Cardiac muscle cell (in vitro differentiated cells and primary cell): ENCODE results near the gene TOX2. TPM values are rescaled to one million over a fixed set of nuclear protein-coding genes. Genes with fewer than 3 reads are reported as not detected.
A peak's percentile ranks its signal among the peaks of the same experiment; 100 is the strongest.

Source experiments
- DNase-seq, 2 donors: peaks; one replicate each; pipeline versions ENCODE4 v3.0.0 to v3.0.0-alpha.2; 2010 to 2017; ENCODE audit warnings: low read depth in 1 of 2, low spot score in 1 of 2
- H3K27ac ChIP-seq: fragments of 200-600 bp; sonication (generic); 2 replicates; pipeline ENCODE4 v1.5.1; 2016
- H3K27me3 ChIP-seq: fragments of 200-600 bp; sonication (generic); 2 replicates; pipeline ENCODE4 v1.6.0; 2016; ENCODE audit warnings: control low read depth
- H3K36me3 ChIP-seq: fragments of 200-600 bp; sonication (generic); 2 replicates; pipeline ENCODE4 v1.5.1; 2016; ENCODE audit warnings: control low read depth
- H3K4me1 ChIP-seq: fragments of 200-600 bp; sonication (generic); 2 replicates; pipeline ENCODE4 v1.8.1; 2017; ENCODE audit warnings: low read depth, mild to moderate bottlenecking, mixed run types
- H3K4me3 ChIP-seq: fragments of 200-600 bp; sonication (generic); 2 replicates; pipeline ENCODE4 v1.5.1; 2016; ENCODE audit warnings: mild to moderate bottlenecking
- H3K9me3 ChIP-seq: fragments of 200-600 bp; sonication (generic); 2 replicates; pipeline ENCODE4 v1.5.1; 2017; ENCODE audit warnings: low read depth, mild to moderate bottlenecking, control low read depth
- CTCF ChIP-seq: IDR thresholded peaks from 2 replicates; pipeline ENCODE4 v1.5.1; 2012; ENCODE audit warnings: low read depth, mild to moderate bottlenecking, low read length
- polyA plus RNA-seq: library from polyadenylated mRNA; unstranded; fragments of >200 nt; fragmentation: Nextera tagmentation; extraction: Ambion mirVana; gene quantifications from 2 replicates; pipeline ENCODE4 v1.2.1, GENCODE V29; 2016
- total RNA-seq: library from RNA; depleted of rRNA; stranded (reverse); fragments of >200 nt; gene quantifications from 2 replicates; pipeline ENCODE4 v1.2.3, GENCODE V29; 2016

Gene TOX2
- total and polyA plus RNA-seq, 2 experiments from 2014 or later: 0.09 to 0.32 TPM

GRCh38 chr20:44056010-44056698, 141.5 kb downstream of the TOX2 start:
- no peaks in the 10 kb centered on the region for H3K4me1 ChIP-seq
- H3K27ac ChIP-seq: no peak overlapping the region
- no peaks in the 10 kb centered on the region for H3K9me3 ChIP-seq
- H3K36me3 ChIP-seq: no peaks in the 10 kb centered on the region
- TF ChIP-seq CTCF: peak; percentile 38
- peak; percentile 27 to 71 for DNase-seq
- no peaks in the 10 kb centered on the region for H3K27me3 ChIP-seq
- H3K4me3 ChIP-seq: no peak overlapping the region

- Histone ChIP-seq H3K4me3 (no peak overlapping the region), H3K4me1 (no peaks in the 10 kb centered on the region), H3K9me3 (no peaks in the 10 kb centered on the region), H3K36me3 (no peaks in the 10 kb centered on the region), H3K27ac (no peak overlapping the region), H3K27me3 (no peaks in the 10 kb centered on the region)
- no peak for TF ChIP-seq CTCF
- DNase-seq: peak in 1 of 2 donors; percentile 60
Observed at GRCh38 chr20:44057698-44058675, 143.3 kb downstream of the TOX2 start.

- Histone ChIP-seq H3K27ac (no peak overlapping the region), H3K4me3 (no peak overlapping the region), H3K36me3 (no peaks in the 10 kb centered on the region), H3K27me3 (no peaks in the 10 kb centered on the region), H3K4me1 (no peaks in the 10 kb centered on the region), H3K9me3 (no peaks in the 10 kb centered on the region)
- no peak for TF ChIP-seq CTCF
- no peak for DNase-seq
Observed at GRCh38 chr20:44064501-44065400, 150.1 kb downstream of the TOX2 start.

GRCh38 chr20:44065401-44066340, 151.0 kb downstream of the TOX2 start:
- DNase-seq: no peak
- Histone ChIP-seq H3K27ac (no peak overlapping the region), H3K36me3 (no peaks in the 10 kb centered on the region), H3K4me1 (no peaks in the 10 kb centered on the region), H3K9me3 (no peaks in the 10 kb centered on the region), H3K4me3 (no peak overlapping the region), H3K27me3 (no peaks in the 10 kb centered on the region)
- TF ChIP-seq CTCF: no peak
